HepG2 (cell line): ENCODE results near the gene CDK5RAP1. TPM values are rescaled to one million over a fixed set of nuclear protein-coding genes. Genes with fewer than 3 reads are reported as not detected.

ENCODE experiments used
- ATAC-seq: fragments of 200-7000 bp; cut with Tn5 transposase; 3 replicates; pipeline ENCODE4 v1.9.1; 2020; ENCODE audit warnings: mild to moderate bottlenecking, moderate library complexity
- BruUV-seq: library from RNA; stranded (reverse); fragments of 400-500 nt; replicated peaks from 2 replicates; lab custom pipeline; 2021; lab: Mats Ljungman, UMichigan
- CTCF ChIA-PET: fragments of 300-600 bp; formaldehyde crosslinking; extraction: SDS; loops from one replicate; lab custom pipeline; 2021; ENCODE audit warnings: low total read pairs, inconsistent platforms, low intra/inter-chr PET ratio; lab: Yijun Ruan, JAX
- POLR2A ChIA-PET: fragments of 350-600 bp; sonication (Branson Sonifier 250); formaldehyde crosslinking; loops from one replicate; lab custom pipeline; 2020; ENCODE audit warnings: antibody characterized with exemption, inconsistent platforms; lab: Yijun Ruan, JAX
- DNase-seq: peaks from one replicate; pipeline ENCODE4 v3.0.0-alpha.2; 2015; ENCODE audit warnings: low spot score
- FAIRE-seq: peaks from 3 replicates; lab custom pipeline; 2011; peaks lifted over from hg19 to GRCh38; lab: Jason Lieb, UNC
- H2AFZ ChIP-seq: one replicate; pipeline ENCODE4 v1.6.1; 2011; ENCODE audit warnings: low read length, inconsistent platforms
- H3K27ac ChIP-seq: fragments of 300-600 bp; 3 replicates; pipeline ENCODE4 v1.8.0; 2011; ENCODE audit warnings: mixed run types, mild to moderate bottlenecking, mixed read lengths, low read length, inconsistent platforms; ENCODE audit not compliant: insufficient read depth; ENCODE audit errors: extremely low read length
- H3K27me3 ChIP-seq, 2 experiments: fragments of 200-600 bp in 1 of 2; 2 replicates in 1 of 2; 3 replicates in 1 of 2; pipeline versions ENCODE4 v1.6.0 to v1.8.0; 2011; ENCODE audit warnings: low read length in 2 of 2, mild to moderate bottlenecking in 2 of 2, moderate library complexity in 2 of 2, inconsistent platforms in 1 of 2; ENCODE audit not compliant: insufficient read depth in 2 of 2, control insufficient read depth in 1 of 2
- H3K36me3 ChIP-seq, 2 experiments: fragments of 200-600 bp in 1 of 2; replicated peaks in 1 of 2; 2 replicates in 1 of 2; 3 replicates in 1 of 2; pipeline versions ENCODE4 v1.5.1 to v1.8.0; 2011; ENCODE audit warnings: low read length in 2 of 2, inconsistent platforms in 1 of 2; ENCODE audit not compliant: insufficient read depth in 2 of 2, control insufficient read depth in 1 of 2
- H3K4me1 ChIP-seq: 2 replicates; pipeline ENCODE4 v1.5.1; 2012; ENCODE audit warnings: low read length, inconsistent platforms; ENCODE audit not compliant: insufficient read depth
- H3K4me2 ChIP-seq: 2 replicates; pipeline ENCODE4 v1.6.0; 2011; ENCODE audit warnings: low read depth, low read length, inconsistent platforms
- H3K4me3 ChIP-seq, 3 experiments: fragments of 200-600 bp in 1 of 3; sonication (generic), shearing (Covaris generic) in 1 of 3; replicated peaks in 1 of 3; 2 replicates each; pipeline ENCODE4 v1.5.1; 2011 to 2016; ENCODE audit warnings: low read length in 3 of 3, inconsistent platforms in 2 of 3, low read depth in 2 of 3, mild to moderate bottlenecking in 2 of 3, control low read depth in 1 of 3, mixed read lengths in 1 of 3; ENCODE audit not compliant: insufficient read depth in 1 of 3
- H3K79me2 ChIP-seq: one replicate; pipeline ENCODE4 v1.6.1; 2011; ENCODE audit warnings: low read length, inconsistent platforms; ENCODE audit not compliant: insufficient read depth
- H3K9ac ChIP-seq: 2 replicates; pipeline ENCODE4 v1.6.0; 2011; ENCODE audit warnings: mild to moderate bottlenecking, low read depth, low read length, inconsistent platforms; ENCODE audit not compliant: insufficient read depth
- H3K9me3 ChIP-seq: 2 replicates; pipeline ENCODE4 v1.5.1; 2012; ENCODE audit warnings: mild to moderate bottlenecking, low read length
- H4K20me1 ChIP-seq: 2 replicates; pipeline ENCODE4 v1.6.0; 2011; ENCODE audit warnings: inconsistent platforms, mild to moderate bottlenecking, low read length, moderate library complexity; ENCODE audit not compliant: insufficient read depth
- ATRX ChIP-seq: sonication (generic); formaldehyde crosslinking; IDR thresholded peaks from 2 replicates; pipeline ENCODE4 v1.4.0; 2020; ENCODE audit warnings: missing genetic modification reagents, borderline replicate concordance
- KDM1A ChIP-seq: IDR thresholded peaks from 2 replicates; pipeline ENCODE4 v1.6.1; 2016; ENCODE audit warnings: missing compliant biosample characterization
- KDM6A ChIP-seq: IDR thresholded peaks from 2 replicates; pipeline ENCODE4 v1.6.1; 2016; ENCODE audit warnings: low read depth
- KLF13 ChIP-seq: sonication (generic); formaldehyde crosslinking; IDR thresholded peaks from 2 replicates; pipeline ENCODE4 v1.4.0; 2020; ENCODE audit warnings: mild to moderate bottlenecking, missing genetic modification reagents
- PHF21A ChIP-seq: sonication (generic); formaldehyde crosslinking; IDR thresholded peaks from 2 replicates; pipeline ENCODE4 v1.5.0; 2020; ENCODE audit warnings: mild to moderate bottlenecking, missing genetic modification reagents
- POGZ ChIP-seq: sonication (generic); formaldehyde crosslinking; IDR thresholded peaks from 2 replicates; pipeline ENCODE4 v1.4.0; 2020; ENCODE audit warnings: mild to moderate bottlenecking, missing genetic modification reagents
- RBAK ChIP-seq: sonication (generic); formaldehyde crosslinking; IDR thresholded peaks from 2 replicates; pipeline ENCODE4 v1.5.1; 2020; ENCODE audit warnings: mild to moderate bottlenecking, missing genetic modification reagents
- RFX3 ChIP-seq: IDR thresholded peaks from 2 replicates; pipeline ENCODE4 v1.6.1; 2016; ENCODE audit warnings: missing biosample characterization, missing genetic modification reagents
- TGIF2 ChIP-seq: IDR thresholded peaks from 2 replicates; pipeline ENCODE4 v1.6.1; 2016; ENCODE audit warnings: control low read depth, missing compliant biosample characterization
- ZBTB8A ChIP-seq: sonication (generic); formaldehyde crosslinking; IDR thresholded peaks from 2 replicates; pipeline ENCODE4 v1.4.0; 2020; ENCODE audit warnings: mild to moderate bottlenecking, low read depth, missing genetic modification reagents, borderline replicate concordance
- ZC3H13 ChIP-seq: sonication (generic); formaldehyde crosslinking; IDR thresholded peaks from 2 replicates; pipeline ENCODE4 v1.8.1; 2023; ENCODE audit warnings: mild to moderate bottlenecking, missing genetic modification reagents, moderate library complexity
- ZFP36 ChIP-seq: fragments of 150-350 bp; IDR thresholded peaks from 2 replicates; pipeline ENCODE4 v1.6.1; 2018; ENCODE audit warnings: borderline replicate concordance, low read length, low read depth; ENCODE audit not compliant: partially characterized antibody
- ZNF30 ChIP-seq: sonication (generic); formaldehyde crosslinking; IDR thresholded peaks from 2 replicates; pipeline ENCODE4 v1.5.0; 2020; ENCODE audit warnings: mild to moderate bottlenecking, missing genetic modification reagents
- ZNF335 ChIP-seq: sonication (generic); formaldehyde crosslinking; IDR thresholded peaks from 2 replicates; pipeline ENCODE4 v1.4.0; 2020; ENCODE audit warnings: missing genetic modification reagents
- WGBS: methylation state at CpG from one replicate; pipeline ENCODE4 v1.1.6; 2017; ENCODE audit warnings: low lambda C conversion rate; 5-methylcytosine and 5-hydroxymethylcytosine counted together
- in situ Hi-C: cut with HindIII; loops from 2 replicates; pipeline ENCODE4 v1.10.0; 2017; ENCODE audit warnings: low pct_unique_long_range_greater_than_20kb; ENCODE audit not compliant: extremely low pct_ligation_motif_present
- intact Hi-C: fragments of 100-400 bp; cut with micrococcal nuclease; formaldehyde crosslinking; loops from one replicate; pipeline ENCODE4 v1.10.0; 2022; ENCODE audit not compliant: unreplicated experiment
- polyA plus RNA-seq, 8 experiments: library from polyadenylated mRNA; depleted of rRNA in 3 of 8; stranded (reverse) in 7 of 8; unstranded in 1 of 8; fragments of >200 nt; fragmentation: Illumina TruSeq in 4 of 8; extraction: Trizol in 4 of 8; gene quantifications; 2 replicates each; pipeline versions ENCODE4 v1.2.1 to v1.2.3, GENCODE V29; 2011 to 2016; ENCODE audit warnings: low read depth in 4 of 8, missing spikeins in 1 of 8, mixed read lengths in 1 of 8; ENCODE audit not compliant: insufficient read depth in 1 of 8
- total RNA-seq, 5 experiments: library from RNA; depleted of rRNA; stranded (reverse); fragments of >200 nt; fragmentation: Illumina TruSeq; extraction: Trizol; gene quantifications; 2 replicates each; pipeline ENCODE4 v1.2.3, GENCODE V29; 2016; ENCODE audit warnings: low read depth in 1 of 5
- TF ChIP-seq, protein P1 (sequence below): sonication (generic); formaldehyde crosslinking; IDR thresholded peaks from 2 replicates; pipeline ENCODE4 v1.8.0; 2022; ENCODE audit warnings: missing genetic modification reagents, low read depth, mild to moderate bottlenecking, borderline replicate concordance
- TF ChIP-seq, protein P2 (sequence below): sonication (generic); formaldehyde crosslinking; IDR thresholded peaks from 2 replicates; pipeline ENCODE4 v1.5.0; 2020; ENCODE audit warnings: missing genetic modification reagents
- TF ChIP-seq, protein P3 (sequence below): sonication (generic); formaldehyde crosslinking; IDR thresholded peaks from 2 replicates; pipeline ENCODE4 v1.5.0; 2020; ENCODE audit warnings: mild to moderate bottlenecking, missing genetic modification reagents, borderline replicate concordance
- TF ChIP-seq, protein P4 (sequence below): sonication (generic); formaldehyde crosslinking; IDR thresholded peaks from 2 replicates; pipeline ENCODE4 v1.8.0; 2022; ENCODE audit warnings: missing genetic modification reagents, mild to moderate bottlenecking, borderline replicate concordance

The CDK5RAP1 gene
- total and polyA plus RNA-seq, 2 of the 13 experiments (the other 11 are each of a cell fraction or from before 2014, with no cell fraction given): 53.6 to 98.2 TPM

DNA sequence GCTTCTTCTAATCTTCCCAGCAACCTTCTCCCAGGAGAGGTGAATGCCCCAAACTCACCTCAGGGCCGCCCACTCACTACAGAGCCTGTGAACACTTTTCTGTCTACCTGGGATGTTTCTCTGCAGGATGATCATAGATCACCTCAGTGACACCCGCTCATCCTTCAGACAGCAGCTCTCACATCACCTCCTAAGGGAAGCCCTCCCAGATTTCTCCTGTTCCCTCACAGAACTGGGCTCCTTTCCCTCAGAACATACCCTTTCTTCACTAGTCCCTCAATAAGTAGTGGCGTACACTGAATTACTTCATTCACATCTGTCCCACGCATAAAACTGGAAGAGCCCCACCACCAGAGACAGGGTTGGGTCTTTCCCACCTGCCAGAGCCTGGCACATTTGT, 57.8 kb downstream of the CDK5RAP1 start (continued):
- TF ChIP-seq RBAK (CRISPR knock-in tag) (no peak), ZC3H13 (CRISPR knock-in tag) (no peak), KDM1A (0 out of 2 replicates have a peak, but pooled peaks have one; percentile 15), KLF13 (CRISPR knock-in tag) (no peak), PHF21A (CRISPR knock-in tag) (no peak), ATRX (CRISPR knock-in tag) (no peak), ZNF30 (CRISPR knock-in tag) (no peak), ZFP36 (peak; percentile 84), KDM6A (CRISPR knock-in tag) (no peak), RFX3 (CRISPR knock-in tag) (no peak)
- TF ChIP-seq, protein P1, sequence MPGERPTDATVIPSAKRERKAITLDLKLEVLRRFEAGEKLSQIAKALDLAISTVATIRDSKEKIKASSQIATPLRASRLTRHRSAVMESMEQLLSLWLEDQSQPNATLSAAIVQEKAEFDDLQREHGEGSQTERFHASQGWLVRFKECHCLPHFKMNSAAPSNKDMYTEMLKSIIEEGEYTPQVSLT (CRISPR knock-in tag): no peak
- TF ChIP-seq, protein P2, sequence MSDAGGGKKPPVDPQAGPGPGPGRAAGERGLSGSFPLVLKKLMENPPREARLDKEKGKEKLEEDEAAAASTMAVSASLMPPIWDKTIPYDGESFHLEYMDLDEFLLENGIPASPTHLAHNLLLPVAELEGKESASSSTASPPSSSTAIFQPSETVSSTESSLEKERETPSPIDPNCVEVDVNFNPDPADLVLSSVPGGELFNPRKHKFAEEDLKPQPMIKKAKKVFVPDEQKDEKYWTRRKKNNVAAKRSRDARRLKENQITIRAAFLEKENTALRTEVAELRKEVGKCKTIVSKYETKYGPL (CRISPR knock-in tag): no peak

DNA sequence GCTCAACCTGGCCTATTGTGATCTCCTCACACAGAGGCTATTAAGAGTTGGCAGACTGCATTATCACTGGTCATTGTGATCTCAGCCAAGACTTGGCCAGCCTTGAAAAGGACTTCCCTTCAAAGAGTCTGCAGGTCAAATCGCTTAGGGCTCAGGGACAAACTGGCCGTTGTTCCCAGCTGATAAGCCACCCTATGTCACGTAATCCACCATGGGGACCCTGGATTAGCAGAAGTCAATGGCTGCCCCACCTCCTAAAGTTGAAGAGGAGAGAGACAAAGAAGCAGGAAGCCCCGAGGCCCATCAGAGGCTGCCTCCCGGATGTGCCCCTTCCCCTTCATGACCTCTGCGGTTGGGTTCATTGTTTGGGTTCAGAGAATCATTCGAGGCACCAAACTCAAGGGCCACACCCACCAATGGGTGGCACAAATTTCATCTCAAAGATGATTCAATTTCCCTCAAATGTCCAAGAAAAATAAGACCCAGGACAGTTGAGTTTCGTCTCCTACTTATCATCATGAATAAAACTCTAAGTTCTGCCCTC, 61.7 kb downstream of the CDK5RAP1 start:
- intact Hi-C loops (loop anchor here (2.0 kb wide), 1 partner anchor 17 kb away; no protein-coding TSS in a partner anchor), in situ Hi-C loops (no loop called here)
- Histone ChIP-seq H3K27me3 (peaks cover 0 to 4% of the 10 kb centered on the region in 2 experiments; a peak in 1 of 5 replicates), H3K4me1 (peaks cover 76% of the 10 kb centered on the region), H3K4me3 (peak overlapping the region in 2 of 3 experiments; percentile 0 to 17; a peak in 1 of 6 replicates), H3K79me2 (no peaks in the 10 kb centered on the region), H4K20me1 (no peaks in the 10 kb centered on the region), H2AFZ (no peak overlapping the region), H3K9me3 (no peaks in the 10 kb centered on the region), H3K9ac (peak overlapping the region; percentile 17; the same call in 1 of the 2 replicates), H3K36me3 (no peaks in the 10 kb centered on the region), H3K27ac (no peak overlapping the region), H3K4me2 (peak overlapping the region; percentile 59)
- CTCF ChIA-PET: no interaction called here
- WGBS: 5% methylated on average over 8 of the region's 8 CpGs
- BruUV-seq: no TSS peak
- ATAC-seq (peak; percentile 54), DNase-seq (peak; percentile 90), FAIRE-seq (peak; percentile 79)
- POLR2A ChIA-PET: interaction anchor here (1.0 kb wide), 1 partner anchor 34 kb away, joined by 3 read pairs; no protein-coding TSS in a partner anchor
- TF ChIP-seq, protein P3, sequence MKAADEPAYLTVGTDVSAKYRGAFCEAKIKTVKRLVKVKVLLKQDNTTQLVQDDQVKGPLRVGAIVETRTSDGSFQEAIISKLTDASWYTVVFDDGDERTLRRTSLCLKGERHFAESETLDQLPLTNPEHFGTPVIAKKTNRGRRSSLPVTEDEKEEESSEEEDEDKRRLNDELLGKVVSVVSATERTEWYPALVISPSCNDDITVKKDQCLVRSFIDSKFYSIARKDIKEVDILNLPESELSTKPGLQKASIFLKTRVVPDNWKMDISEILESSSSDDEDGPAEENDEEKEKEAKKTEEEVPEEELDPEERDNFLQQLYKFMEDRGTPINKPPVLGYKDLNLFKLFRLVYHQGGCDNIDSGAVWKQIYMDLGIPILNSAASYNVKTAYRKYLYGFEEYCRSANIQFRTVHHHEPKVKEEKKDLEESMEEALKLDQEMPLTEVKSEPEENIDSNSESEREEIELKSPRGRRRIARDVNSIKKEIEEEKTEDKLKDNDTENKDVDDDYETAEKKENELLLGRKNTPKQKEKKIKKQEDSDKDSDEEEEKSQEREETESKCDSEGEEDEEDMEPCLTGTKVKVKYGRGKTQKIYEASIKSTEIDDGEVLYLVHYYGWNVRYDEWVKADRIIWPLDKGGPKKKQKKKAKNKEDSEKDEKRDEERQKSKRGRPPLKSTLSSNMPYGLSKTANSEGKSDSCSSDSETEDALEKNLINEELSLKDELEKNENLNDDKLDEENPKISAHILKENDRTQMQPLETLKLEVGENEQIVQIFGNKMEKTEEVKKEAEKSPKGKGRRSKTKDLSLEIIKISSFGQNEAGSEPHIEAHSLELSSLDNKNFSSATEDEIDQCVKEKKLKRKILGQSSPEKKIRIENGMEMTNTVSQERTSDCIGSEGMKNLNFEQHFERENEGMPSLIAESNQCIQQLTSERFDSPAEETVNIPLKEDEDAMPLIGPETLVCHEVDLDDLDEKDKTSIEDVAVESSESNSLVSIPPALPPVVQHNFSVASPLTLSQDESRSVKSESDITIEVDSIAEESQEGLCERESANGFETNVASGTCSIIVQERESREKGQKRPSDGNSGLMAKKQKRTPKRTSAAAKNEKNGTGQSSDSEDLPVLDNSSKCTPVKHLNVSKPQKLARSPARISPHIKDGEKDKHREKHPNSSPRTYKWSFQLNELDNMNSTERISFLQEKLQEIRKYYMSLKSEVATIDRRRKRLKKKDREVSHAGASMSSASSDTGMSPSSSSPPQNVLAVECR: peak; percentile 24; the same call in 1 of the 2 replicates
- TF ChIP-seq TGIF2 (no peak), POGZ (CRISPR knock-in tag) (peak; percentile 54; the same call in 1 of the 2 replicates), ZNF335 (CRISPR knock-in tag) (no peak), ZBTB8A (CRISPR knock-in tag) (no peak)
- TF ChIP-seq, protein P4, sequence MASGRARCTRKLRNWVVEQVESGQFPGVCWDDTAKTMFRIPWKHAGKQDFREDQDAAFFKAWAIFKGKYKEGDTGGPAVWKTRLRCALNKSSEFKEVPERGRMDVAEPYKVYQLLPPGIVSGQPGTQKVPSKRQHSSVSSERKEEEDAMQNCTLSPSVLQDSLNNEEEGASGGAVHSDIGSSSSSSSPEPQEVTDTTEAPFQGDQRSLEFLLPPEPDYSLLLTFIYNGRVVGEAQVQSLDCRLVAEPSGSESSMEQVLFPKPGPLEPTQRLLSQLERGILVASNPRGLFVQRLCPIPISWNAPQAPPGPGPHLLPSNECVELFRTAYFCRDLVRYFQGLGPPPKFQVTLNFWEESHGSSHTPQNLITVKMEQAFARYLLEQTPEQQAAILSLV (CRISPR knock-in tag): no peak
